DOHH2 (cell line): ENCODE measurements around the gene RGCC.
"Not testable (repeated sequence)": the region's sequence is repeated elsewhere in the genome, so short reads cannot be mapped to it uniquely, and the experiment has no call there.

ENCODE experiments used
- H3F3A ChIP-seq: fragments of 200-600 bp; sonication (generic), shearing (Covaris generic); 2 replicates; pipeline ENCODE4 v1.6.0; 2016; ENCODE audit warnings: antibody characterized with exemption, mild to moderate bottlenecking; ENCODE audit not compliant: control insufficient read depth, insufficient read depth
- H3K27ac ChIP-seq: fragments of 200-600 bp; sonication (generic); 2 replicates; pipeline ENCODE4 v1.5.1; 2014; ENCODE audit warnings: low read depth, mild to moderate bottlenecking, low read length, moderate library complexity
- H3K27me3 ChIP-seq: fragments of 200-600 bp; sonication (generic); 2 replicates; pipeline ENCODE4 v1.6.1; 2014; ENCODE audit warnings: mild to moderate bottlenecking, low read length, mixed read lengths; ENCODE audit not compliant: control insufficient read depth
- H3K36me3 ChIP-seq: fragments of 200-600 bp; sonication (generic); 2 replicates; pipeline ENCODE4 v1.6.1; 2014; ENCODE audit warnings: mild to moderate bottlenecking, low read length, moderate library complexity, mixed read lengths; ENCODE audit not compliant: control insufficient read depth
- H3K4me1 ChIP-seq: fragments of 200-600 bp; sonication (generic); 2 replicates; pipeline ENCODE4 v1.6.1; 2014; ENCODE audit warnings: mild to moderate bottlenecking, low read length, mixed read lengths; ENCODE audit not compliant: control insufficient read depth
- H3K4me2 ChIP-seq: fragments of 200-600 bp; sonication (generic); 2 replicates; pipeline ENCODE4 v1.6.0; 2014; ENCODE audit warnings: mild to moderate bottlenecking, low read length, moderate library complexity
- H3K4me3 ChIP-seq: fragments of 200-600 bp; sonication (generic); 2 replicates; pipeline ENCODE4 v1.5.1; 2014; ENCODE audit warnings: mild to moderate bottlenecking, low read length, mixed read lengths
- H3K79me2 ChIP-seq: fragments of 200-600 bp; sonication (generic); 2 replicates; pipeline ENCODE4 v1.6.1; 2014; ENCODE audit warnings: mild to moderate bottlenecking, low read length, mixed read lengths; ENCODE audit not compliant: control insufficient read depth
- H3K9me2 ChIP-seq: fragments of 200-600 bp; sonication (generic); replicated peaks from 2 replicates; pipeline ENCODE4 v1.6.1; 2014; ENCODE audit warnings: mild to moderate bottlenecking, low read length, mixed read lengths; ENCODE audit not compliant: control insufficient read depth
- H3K9me3 ChIP-seq: fragments of 200-600 bp; sonication (generic); 2 replicates; pipeline ENCODE4 v1.6.1; 2014; ENCODE audit warnings: antibody characterized with exemption, low read length, mixed read lengths; ENCODE audit not compliant: control insufficient read depth, insufficient read depth
- H4K20me1 ChIP-seq: fragments of 200-600 bp; sonication (generic); 2 replicates; pipeline ENCODE4 v1.6.0; 2014; ENCODE audit warnings: low read depth, mild to moderate bottlenecking, antibody characterized with exemption, low read length, moderate library complexity; ENCODE audit not compliant: control insufficient read depth, insufficient read depth
- EZH2phosphoT487 ChIP-seq: fragments of 200-600 bp; sonication (generic); IDR thresholded peaks from 2 replicates; pipeline ENCODE4 v1.6.1; 2017; ENCODE audit warnings: borderline replicate concordance, mild to moderate bottlenecking, antibody characterized with exemption, low read length, moderate library complexity, mixed read lengths
- TF ChIP-seq, protein P1 (sequence below): fragments of 200-600 bp; sonication (generic); IDR thresholded peaks from one replicate; pipeline ENCODE4 v1.5.1; 2014; ENCODE audit warnings: antibody characterized with exemption, mild to moderate bottlenecking, low read depth, low read length; ENCODE audit not compliant: poor library complexity, severe bottlenecking

Gene RGCC

DNA sequence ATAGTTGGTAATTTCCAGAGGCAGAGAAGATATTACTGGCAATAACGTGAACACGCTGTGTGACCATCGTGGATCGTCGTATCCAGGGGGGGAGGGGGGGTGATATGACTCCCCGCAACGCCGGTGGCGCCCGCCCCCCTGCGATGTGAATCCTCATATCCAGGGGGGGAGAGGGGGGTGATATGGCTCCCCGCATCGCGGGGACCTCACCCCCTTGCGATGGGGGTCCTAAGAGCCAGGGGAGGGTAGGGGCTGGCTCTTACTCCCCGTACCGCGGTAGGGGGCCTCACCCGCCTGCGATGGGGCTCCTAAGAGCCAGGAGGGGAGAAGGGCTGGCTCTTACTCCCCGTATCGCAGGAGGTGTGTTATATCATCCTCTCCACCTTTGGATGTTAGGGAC, 31.3 kb upstream of the RGCC start:
- Histone ChIP-seq H3K9me2 (no peaks in the 10 kb centered on the region), H3K36me3 (no peaks in the 10 kb centered on the region), H3K79me2 (no peaks in the 10 kb centered on the region), H3K4me2 (no peak overlapping the region), H3K4me1 (no peaks in the 10 kb centered on the region), H3K4me3 (no peak overlapping the region), H4K20me1 (no peaks in the 10 kb centered on the region), H3K27ac (no peak overlapping the region), H3K27me3 (no peaks in the 10 kb centered on the region), H3K9me3 (peaks cover 6% of the 10 kb centered on the region; the same call in 1 of the 2 replicates), H3F3A (no peaks in the 10 kb centered on the region)
- no peak for TF ChIP-seq EZH2phosphoT487
- TF ChIP-seq, protein P1, sequence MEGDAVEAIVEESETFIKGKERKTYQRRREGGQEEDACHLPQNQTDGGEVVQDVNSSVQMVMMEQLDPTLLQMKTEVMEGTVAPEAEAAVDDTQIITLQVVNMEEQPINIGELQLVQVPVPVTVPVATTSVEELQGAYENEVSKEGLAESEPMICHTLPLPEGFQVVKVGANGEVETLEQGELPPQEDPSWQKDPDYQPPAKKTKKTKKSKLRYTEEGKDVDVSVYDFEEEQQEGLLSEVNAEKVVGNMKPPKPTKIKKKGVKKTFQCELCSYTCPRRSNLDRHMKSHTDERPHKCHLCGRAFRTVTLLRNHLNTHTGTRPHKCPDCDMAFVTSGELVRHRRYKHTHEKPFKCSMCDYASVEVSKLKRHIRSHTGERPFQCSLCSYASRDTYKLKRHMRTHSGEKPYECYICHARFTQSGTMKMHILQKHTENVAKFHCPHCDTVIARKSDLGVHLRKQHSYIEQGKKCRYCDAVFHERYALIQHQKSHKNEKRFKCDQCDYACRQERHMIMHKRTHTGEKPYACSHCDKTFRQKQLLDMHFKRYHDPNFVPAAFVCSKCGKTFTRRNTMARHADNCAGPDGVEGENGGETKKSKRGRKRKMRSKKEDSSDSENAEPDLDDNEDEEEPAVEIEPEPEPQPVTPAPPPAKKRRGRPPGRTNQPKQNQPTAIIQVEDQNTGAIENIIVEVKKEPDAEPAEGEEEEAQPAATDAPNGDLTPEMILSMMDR, result no peak

DNA sequence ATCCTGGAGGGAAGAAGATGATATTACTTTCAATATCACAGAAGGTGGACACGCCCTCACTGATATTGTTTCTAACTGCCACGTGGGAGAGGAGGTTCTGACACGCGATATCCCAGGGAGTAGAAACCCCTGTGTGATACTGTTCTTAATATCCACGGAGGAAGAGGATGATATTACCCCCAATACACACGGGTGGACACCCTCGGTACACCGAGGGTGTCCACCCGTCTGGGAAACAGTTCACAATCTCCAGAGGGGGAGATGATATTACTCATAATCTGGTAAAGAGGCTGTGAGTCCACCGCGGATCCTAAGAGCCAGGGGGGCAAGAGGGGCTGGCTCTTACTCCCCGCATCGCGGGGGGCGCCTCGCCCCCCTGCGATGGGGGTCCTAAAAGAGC, 29.7 kb upstream of the RGCC start:
- H3K27me3 ChIP-seq, result no peaks in the 10 kb centered on the region
- no peak overlapping the region for H3K27ac ChIP-seq
- H4K20me1 ChIP-seq, result no peaks in the 10 kb centered on the region
- H3K9me2 ChIP-seq, result no peaks in the 10 kb centered on the region
- H3K4me1 ChIP-seq, result no peaks in the 10 kb centered on the region
- H3K36me3 ChIP-seq, result no peaks in the 10 kb centered on the region
- H3F3A ChIP-seq, result no peaks in the 10 kb centered on the region
- H3K9me3 ChIP-seq, result peaks cover 6% of the 10 kb centered on the region; the same call in 1 of the 2 replicates
- no peak overlapping the region for H3K4me3 ChIP-seq
- no peaks in the 10 kb centered on the region for H3K79me2 ChIP-seq
- TF ChIP-seq EZH2phosphoT487, result no peak
- TF ChIP-seq, protein P1, result no peak
- no peak overlapping the region for H3K4me2 ChIP-seq

DNA sequence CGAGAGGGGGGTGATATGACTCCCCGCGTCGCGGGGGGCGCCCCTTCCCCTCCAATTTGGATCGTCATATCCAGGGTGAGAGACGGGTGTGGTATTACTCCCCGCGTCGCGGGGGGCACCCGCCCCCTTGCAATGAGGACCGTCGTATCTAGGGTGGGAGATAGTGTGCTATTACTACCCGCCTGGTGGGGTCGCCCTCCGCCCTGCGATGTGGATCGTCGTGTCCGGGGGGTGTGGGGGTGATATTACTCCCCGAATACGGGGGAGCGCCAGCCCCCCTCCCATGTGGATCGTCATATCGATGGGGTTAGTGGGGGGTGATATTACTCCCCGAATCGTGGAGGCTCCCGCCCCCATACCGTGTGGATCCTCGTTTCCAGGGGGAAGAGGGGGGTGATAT, 29.2 kb upstream of the RGCC start:
- H3K4me3 ChIP-seq, result no peak overlapping the region
- H3K4me2 ChIP-seq, result no peak overlapping the region
- H3F3A ChIP-seq, result no peaks in the 10 kb centered on the region

DNA sequence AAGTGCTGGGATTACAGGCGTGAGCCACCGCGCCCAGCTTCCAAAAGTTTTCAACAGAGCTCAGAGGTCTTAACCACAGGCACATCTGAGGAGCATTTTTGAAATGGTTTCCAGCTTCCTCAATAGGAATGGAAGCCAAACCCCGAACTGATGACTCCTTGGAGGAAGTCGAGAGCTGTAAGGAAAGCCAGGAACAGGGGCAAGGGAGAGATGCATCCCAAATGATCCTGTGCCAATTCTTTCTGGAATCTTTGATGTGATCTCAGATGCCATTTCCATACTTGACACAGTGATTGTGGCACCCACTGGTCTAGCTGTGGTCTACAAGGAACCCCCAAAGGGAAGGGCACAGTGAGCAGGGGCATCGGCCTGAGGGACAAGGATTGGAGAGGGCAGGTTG, 23.3 kb upstream of the RGCC start:
- H3K4me1 ChIP-seq, H3F3A ChIP-seq, H3K4me3 ChIP-seq, H3K9me2 ChIP-seq, H3K79me2 ChIP-seq, H3K36me3 ChIP-seq, H4K20me1 ChIP-seq, H3K27ac ChIP-seq, H3K4me2 ChIP-seq, H3K9me3 ChIP-seq, H3K27me3 ChIP-seq: not testable (repeated sequence)

More for the DNA sequence above, 29.2 kb upstream of the RGCC start:
- Histone ChIP-seq H3K4me1 (no peaks in the 10 kb centered on the region), H3K36me3 (no peaks in the 10 kb centered on the region), H3K27me3 (no peaks in the 10 kb centered on the region), H3K9me3 (peaks cover 6% of the 10 kb centered on the region; the same call in 1 of the 2 replicates), H3K27ac (no peak overlapping the region), H4K20me1 (no peaks in the 10 kb centered on the region), H3K79me2 (no peaks in the 10 kb centered on the region), H3K9me2 (no peaks in the 10 kb centered on the region)
- TF ChIP-seq, protein P1, result no peak
- no peak for TF ChIP-seq EZH2phosphoT487
